ENCODE measurements around the gene RPS6KA2.

Gene RPS6KA2

GRCh38 chr6:166567813-166568212 is 59.2 kb downstream of the RPS6KA2 start:
- DNase-seq: no peak

GRCh38 chr6:166567107-166567506 is 59.9 kb downstream of the RPS6KA2 start:
- peak; percentile 27 for DNase-seq

DNA sequence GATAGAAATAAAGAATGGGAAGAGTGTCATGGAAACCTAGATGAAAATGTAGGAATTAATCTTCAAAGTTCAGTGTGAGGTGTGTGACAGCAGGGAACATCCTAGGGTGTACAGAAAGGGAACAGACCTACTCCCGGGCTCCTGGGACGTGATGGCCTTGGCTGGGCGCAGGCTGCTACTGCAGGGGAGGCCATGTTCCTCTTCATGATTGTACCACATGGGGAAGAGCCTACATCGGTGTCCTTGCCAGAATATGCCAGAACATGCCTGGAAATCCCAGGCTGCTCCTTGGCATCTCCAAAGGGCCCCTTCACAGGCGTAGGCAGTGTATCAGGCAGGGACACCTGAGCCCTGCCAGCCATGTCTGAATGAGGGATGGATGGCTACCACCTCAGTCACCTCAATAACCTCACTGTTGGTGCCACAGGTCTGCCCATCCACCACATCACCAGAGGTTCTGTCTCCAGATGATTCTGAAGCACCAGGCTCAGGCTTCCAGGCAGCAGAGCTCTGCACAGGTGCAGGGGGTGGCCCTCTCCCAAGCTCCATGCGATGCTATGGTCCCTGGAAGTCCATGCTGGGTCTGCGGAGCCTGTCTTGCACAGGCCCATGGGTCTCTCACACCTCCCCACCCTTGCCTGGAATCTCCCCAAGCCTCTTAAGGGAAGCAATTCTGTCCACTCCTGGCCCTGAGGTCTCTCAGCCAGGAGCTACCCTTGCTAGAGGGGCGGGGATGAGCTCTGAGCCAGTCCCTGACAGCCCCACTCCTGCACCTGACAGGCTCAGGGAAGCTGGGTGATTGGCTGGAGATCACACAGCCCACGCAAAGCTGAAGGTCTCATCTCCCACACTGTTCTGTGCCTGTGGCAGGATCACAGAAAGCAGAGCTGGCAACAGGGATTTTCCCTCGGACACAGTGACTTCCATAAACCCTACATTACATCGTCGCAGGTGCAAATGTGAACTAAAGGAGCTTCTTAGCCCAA is 60.7 kb downstream of the RPS6KA2 start:
- DNase-seq: no peak

DNA sequence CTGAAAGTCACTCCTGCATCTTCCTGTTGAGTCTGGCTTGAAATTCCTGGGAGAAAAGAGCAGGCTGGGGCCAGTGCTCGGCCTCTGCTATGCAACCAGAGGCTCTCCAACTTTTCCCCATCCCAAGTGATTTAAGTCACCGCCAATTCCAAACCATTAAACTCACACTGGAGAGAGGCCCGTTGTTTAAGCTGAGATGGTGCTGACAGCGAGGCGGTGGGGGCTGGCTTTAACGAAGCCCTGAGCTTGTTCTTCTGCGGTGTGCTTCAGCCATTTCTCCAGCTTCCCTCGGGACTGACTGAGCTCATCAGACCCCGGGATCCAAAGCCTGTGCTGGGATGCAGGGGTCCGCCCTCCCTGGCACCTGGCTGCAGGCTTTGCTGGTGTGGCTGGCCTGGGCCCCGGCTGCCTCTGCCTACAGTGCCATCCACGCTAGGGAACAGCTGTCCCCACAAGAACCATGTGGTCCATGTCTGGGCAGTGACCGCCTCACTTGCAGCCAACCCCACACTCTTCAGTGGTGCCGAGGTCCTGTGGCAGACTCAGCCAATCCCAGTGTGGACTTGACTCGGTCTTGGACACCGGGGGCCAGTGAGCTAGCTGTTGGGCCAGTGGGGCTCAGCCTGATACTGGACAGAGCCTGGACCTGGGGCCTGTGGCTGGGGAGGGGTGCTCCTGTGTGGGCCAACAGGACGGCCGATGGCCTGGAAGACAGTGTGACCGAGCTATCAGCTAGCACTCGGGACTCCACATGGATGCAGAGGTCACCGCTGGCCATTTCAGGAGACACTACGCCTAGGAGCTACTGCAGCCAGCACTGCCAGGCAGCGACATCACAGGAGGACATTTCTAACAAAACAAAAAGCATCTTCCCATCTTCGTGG is 61.7 kb downstream of the RPS6KA2 start:
- no peak for DNase-seq

- DNase-seq: no peak
Measured at GRCh38 chr6:166563805-166564204, 63.2 kb downstream of the RPS6KA2 start.

DNA sequence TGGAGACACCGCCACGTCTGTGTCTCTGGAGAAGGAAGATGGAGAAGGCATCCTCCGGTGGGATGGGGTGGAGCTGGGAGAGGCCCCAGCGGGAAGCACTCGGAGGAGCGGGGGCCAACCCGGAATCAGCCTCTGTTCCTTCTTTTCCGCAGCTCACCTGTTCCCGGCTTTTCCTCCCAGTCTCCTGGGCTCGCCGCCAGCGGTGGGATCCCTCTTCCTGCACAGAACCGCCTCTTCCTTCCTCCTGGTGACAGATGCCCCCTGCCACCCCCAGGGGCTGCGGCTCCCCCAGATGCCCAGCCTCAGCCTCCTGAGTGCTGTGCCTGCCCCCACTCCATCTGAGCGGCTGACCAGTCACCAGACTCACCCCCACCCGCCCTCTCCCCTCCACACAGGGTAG is 63.9 kb downstream of the RPS6KA2 start:
- DNase-seq: no peak

DNA sequence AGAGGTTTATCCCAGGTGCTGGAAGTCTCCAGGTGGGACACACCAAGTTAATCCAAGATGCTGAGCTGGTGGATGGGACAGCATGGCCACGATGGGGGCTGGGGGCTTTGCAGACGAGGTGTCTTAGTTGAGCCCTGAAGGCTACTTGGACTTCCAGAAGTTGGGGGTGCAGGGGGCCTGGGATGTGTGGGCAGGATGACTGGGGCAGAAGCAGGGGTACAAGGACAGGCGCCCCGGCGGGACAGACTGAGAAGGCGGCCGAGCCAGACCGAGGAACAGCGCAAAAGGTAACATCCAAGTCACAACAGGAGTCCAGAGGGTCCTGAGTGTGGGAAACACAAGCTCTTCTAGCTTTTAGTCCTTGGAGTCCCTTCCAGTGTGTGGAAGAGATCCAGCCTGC is 64.3 kb downstream of the RPS6KA2 start:
- no peak for DNase-seq

DNA sequence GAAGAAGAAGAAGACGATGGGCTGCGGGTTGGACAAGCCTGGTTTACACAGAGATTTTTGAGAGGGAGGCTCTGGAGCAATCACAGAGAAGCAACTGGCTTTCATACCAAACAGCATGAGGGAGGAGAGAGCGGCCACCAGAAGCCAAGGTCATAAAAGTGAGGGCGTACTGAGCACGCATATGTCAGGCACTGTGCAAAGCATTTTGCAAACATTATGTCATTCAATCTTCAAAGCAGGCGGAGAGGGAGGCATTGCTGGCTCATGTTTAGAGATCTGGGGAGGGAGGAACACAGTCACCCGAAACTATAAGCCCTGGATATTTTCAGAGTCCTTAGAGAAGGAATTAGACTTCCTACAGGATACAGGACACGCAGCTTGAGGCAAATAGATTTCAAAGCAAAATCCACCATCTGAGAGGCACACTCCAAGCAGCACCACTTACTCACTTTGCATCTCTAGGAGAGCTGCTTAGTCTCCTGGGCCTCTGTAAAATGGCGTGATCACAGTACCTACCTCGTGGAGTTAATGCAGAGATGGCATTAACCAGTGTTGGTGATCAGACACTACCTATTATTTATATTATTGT is 65.2 kb downstream of the RPS6KA2 start:
- no peak for DNase-seq

GRCh38 chr6:166560222-166560621 is 66.8 kb downstream of the RPS6KA2 start:
- DNase-seq: no peak

DNA sequence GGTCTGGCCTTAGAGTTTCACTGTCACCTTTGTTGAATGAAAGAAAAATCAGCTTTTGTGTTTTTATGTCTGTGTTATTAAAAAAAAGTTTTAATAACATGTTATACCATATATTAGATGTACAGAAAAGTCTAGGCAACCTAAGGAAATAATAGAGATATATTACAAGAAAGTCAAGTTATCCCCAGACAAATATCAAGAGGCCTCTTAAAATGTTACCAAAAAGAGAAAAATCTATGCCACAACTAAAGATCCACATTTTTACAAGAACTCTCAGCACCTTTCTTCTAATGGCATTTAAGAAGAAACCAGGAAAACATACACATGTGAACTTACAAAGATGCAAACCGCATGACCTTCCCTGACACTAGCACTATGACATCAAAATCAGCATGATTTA is 67.4 kb downstream of the RPS6KA2 start:
- DNase-seq: no peak

DNA sequence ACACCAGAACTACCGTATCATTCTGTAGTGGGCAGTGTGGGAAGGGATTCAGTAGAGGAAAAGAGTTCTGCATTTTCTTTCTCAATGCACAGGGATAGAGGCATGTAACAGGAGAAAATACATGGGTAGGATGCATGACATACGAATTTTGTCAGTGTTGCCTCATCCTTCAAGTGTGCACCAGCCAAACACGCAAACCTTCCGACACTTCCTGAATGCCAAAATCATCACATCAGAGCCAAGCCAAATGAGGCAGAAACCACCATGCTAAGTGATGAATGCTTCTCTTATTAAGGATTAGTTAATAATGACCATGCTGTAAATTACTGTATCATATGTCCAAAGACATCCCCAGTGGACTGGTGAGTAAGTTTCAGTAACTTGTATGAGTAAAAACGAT is 67.8 kb downstream of the RPS6KA2 start:
- no peak for DNase-seq

DNA sequence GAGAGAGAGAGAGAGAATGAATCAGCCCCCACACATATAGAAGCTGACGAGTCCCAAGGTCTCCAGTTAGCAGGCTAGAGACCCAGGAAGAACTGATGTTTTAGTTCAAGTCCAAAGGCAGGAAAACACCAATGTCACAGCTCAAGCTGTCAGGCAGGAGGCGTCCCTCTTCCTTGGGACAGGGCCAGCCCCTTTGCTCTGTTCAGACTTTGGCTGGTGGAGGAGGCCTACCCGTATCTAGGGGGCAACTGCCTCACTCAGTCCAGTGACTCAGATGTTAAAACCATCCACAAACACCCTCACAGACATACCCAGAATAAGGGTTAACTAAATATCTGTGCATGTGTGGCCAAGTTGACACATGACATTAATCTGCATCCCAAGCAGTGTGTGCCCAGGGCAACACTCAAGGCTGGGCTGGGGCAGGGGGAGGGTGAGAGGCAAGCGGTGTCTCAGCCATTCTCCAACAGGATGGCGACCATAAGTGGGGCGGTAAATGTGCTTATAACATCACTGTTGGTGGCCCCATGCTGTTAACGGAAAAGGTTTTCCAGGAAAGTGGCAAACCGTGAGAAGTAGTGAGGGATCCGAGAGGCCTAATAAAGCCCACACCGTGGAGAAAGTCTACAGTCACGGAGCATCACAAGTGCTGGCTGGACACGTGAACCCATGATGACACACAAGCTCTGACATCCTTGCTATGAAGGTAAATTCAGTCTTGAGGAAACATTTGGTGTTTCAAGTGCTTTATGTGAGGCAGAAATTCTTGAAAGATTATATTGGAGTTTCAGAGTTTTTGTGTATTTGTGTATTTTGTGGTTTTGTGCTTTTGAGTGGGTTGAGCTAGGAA is 68.7 kb downstream of the RPS6KA2 start:
- DNase-seq: no peak

DNA sequence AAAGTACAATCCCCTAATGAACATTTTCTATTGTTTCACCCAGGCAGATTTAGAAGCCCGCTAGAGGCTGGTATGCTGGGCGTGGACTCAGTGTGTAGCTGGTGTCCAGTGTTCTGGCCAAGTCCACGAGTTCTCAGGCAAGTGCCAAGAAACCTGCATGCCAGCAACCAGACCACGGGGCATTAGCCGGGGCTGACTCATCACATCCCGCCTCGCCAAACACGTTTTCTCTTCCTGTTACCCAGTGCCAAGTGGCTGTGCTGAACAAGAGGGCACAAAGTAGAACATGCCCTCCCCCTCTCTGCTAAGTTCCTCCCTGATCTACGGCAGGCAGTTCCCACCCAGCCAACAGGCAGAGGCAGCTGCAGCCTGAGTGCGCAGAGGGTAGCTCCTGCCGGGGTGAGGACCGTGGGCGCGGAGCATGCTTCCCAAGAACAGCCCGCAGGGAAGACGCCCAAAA is 70.2 kb downstream of the RPS6KA2 start:
- DNase-seq: peak; percentile 13

DNA sequence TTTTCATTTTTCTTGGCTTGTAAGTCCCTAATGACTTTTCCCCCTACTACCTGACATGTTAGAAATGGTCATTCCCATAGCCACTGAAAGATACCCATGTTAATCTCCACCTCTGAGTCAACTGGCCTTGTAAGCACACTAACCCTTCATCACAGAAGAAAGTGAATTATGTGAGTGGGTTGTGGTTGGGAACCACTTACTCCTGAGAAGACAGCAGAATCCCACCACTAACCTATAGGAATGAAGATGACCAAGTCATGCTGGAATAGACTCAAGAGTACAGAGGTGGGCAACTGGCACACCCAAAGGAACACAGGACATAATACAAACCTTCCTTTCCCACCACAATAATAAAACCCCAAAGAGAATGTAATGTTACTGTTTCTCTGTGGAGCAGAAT is 70.7 kb downstream of the RPS6KA2 start:
- no peak for DNase-seq

- no peak for DNase-seq
Measured at GRCh38 chr6:166555086-166555485, 72.0 kb downstream of the RPS6KA2 start.

GRCh38 chr6:166554316-166554715 is 72.7 kb downstream of the RPS6KA2 start:
- no peak for DNase-seq

DNA sequence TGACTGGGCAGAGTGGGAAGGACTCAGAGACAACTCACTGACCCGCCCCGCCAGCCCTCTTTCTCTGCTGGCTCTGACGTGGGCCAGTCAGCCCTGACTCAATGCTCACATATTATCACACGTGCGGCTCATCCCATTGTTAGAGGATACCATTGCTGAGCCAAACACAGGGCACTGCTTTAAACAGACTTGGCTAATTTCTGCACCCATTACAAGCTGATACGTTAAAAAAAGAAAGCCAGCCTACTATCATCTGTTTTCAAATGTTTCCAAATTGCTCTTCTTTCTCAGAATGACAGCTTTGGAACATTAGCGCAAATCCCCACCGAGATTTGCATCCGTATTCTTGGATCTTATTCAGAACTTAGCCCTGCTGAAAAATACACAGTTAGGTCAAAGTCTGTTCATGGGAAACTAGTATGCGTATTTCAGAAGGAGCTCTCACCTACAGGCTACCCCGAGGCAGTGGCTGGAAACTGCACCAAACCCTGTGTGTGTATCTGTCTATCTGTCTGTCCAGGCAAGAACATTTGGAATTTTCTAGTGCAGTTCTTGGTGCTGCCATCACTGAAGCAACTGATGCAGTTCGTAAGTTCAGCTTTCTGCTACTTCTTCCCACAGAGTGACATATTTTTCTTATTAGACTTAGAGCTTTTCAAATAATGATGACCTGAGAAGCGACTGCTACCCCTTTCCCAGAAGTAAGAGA is 73.3 kb downstream of the RPS6KA2 start:
- DNase-seq: no peak

- DNase-seq: no peak
Measured at GRCh38 chr6:166552600-166552999, 74.5 kb downstream of the RPS6KA2 start.

- DNase-seq: no peak
Measured at GRCh38 chr6:166551754-166552495, 75.1 kb downstream of the RPS6KA2 start.

GRCh38 chr6:166546653-166547052 is 80.4 kb downstream of the RPS6KA2 start:
- DNase-seq: no peak
